ENCODE data around the gene NECTIN1. TPM values are rescaled to one million over a fixed set of nuclear protein-coding genes. Genes with fewer than 3 reads are reported as not detected.

NECTIN1 gene
- total and polyA plus RNA-seq, 4 experiments from 2014 or later: 1.2 to 3.8 (median 3.5) TPM; not detected in 1

GRCh38 chr11:119612814-119613213 lies 116.2 kb downstream of the NECTIN1 start:
- DNase-seq: no peak
- peaks cover 0 to 2% (median 0%) of the 10 kb centered on the region in 8 donors for H3K9me3 Mint-ChIP-seq
- H3K27ac Mint-ChIP-seq: no peak overlapping the region

GRCh38 chr11:119610836-119611426 lies 118.1 kb downstream of the NECTIN1 start:
- ChIA-PET CTCF (ENCODE audit: partially characterized antibody) (no interaction called here), POLR2A (ENCODE audit: partially characterized antibody) (no interaction called here)
- peaks cover 12% of the 10 kb centered on the region for H3K4me1 ChIP-seq (ENCODE audit: insufficient read depth, low read length)
- H3K4me3 Mint-ChIP-seq: no peak overlapping the region
- no peaks in the 10 kb centered on the region for H3K36me3 Mint-ChIP-seq
- H3K27ac ChIP-seq (ENCODE audit: low read depth, low read length): no peak overlapping the region
- DNase-seq: no peak
- peaks cover 6 to 10% of the 10 kb centered on the region in 2 donors for H3K27me3 Mint-ChIP-seq
- peaks cover 0 to 2% (median 0%) of the 10 kb centered on the region in 8 donors for H3K9me3 Mint-ChIP-seq
- no peak overlapping the region for H3K27ac Mint-ChIP-seq
- H3K9me3 ChIP-seq (ENCODE audit: control insufficient read depth in 1 of 2, low read length in 2 of 2): no peaks in the 10 kb centered on the region
- peaks cover 5 to 12% (median 7%) of the 10 kb centered on the region in 4 donors for H3K4me1 Mint-ChIP-seq
- no peaks in the 10 kb centered on the region for H3K27me3 ChIP-seq (ENCODE audit: insufficient read depth, low read length)
- no peaks in the 10 kb centered on the region for H3K36me3 ChIP-seq (ENCODE audit: insufficient read depth, low read length)
- intact Hi-C loops (cut with micrococcal nuclease): no loop called here
- no peak overlapping the region for H3K4me3 ChIP-seq (ENCODE audit: low read length in 2 of 2)

More at GRCh38 chr11:119612814-119613213, 116.2 kb downstream of the NECTIN1 start:
- Histone ChIP-seq H3K36me3 (ENCODE audit: insufficient read depth, low read length) (no peaks in the 10 kb centered on the region), H3K4me1 (ENCODE audit: insufficient read depth, low read length) (peaks cover 15% of the 10 kb centered on the region), H3K27ac (ENCODE audit: low read depth, low read length) (no peak overlapping the region), H3K4me3 (ENCODE audit: low read length in 2 of 2) (no peak overlapping the region), H3K9me3 (ENCODE audit: control insufficient read depth in 1 of 2, low read length in 2 of 2) (no peaks in the 10 kb centered on the region), H3K27me3 (ENCODE audit: insufficient read depth, low read length) (no peaks in the 10 kb centered on the region)
- ChIA-PET CTCF (ENCODE audit: partially characterized antibody) (no interaction called here), POLR2A (ENCODE audit: partially characterized antibody) (no interaction called here)
- peaks cover 5 to 13% (median 10%) of the 10 kb centered on the region in 4 donors for H3K4me1 Mint-ChIP-seq
- no peak overlapping the region for H3K4me3 Mint-ChIP-seq
- intact Hi-C loops (cut with micrococcal nuclease): no loop called here
- no peaks in the 10 kb centered on the region for H3K36me3 Mint-ChIP-seq
- H3K27me3 Mint-ChIP-seq: peaks cover 0 to 5% of the 10 kb centered on the region in 2 donors

- H3K9me3 Mint-ChIP-seq: no peaks in the 10 kb centered on the region
- CTCF ChIA-PET (ENCODE audit: partially characterized antibody): no interaction called here
- H3K4me3 ChIP-seq (ENCODE audit: low read length in 2 of 2): no peak overlapping the region
Measured at GRCh38 chr11:119608781-119609180, 120.2 kb downstream of the NECTIN1 start.

GRCh38 chr11:119608201-119608600 lies 120.8 kb downstream of the NECTIN1 start:
- Histone ChIP-seq H3K9me3 (ENCODE audit: control insufficient read depth in 1 of 2, low read length in 2 of 2) (no peaks in the 10 kb centered on the region), H3K27ac (ENCODE audit: low read depth, low read length) (no peak overlapping the region), H3K27me3 (ENCODE audit: insufficient read depth, low read length) (no peaks in the 10 kb centered on the region), H3K4me3 (ENCODE audit: low read length in 2 of 2) (no peak overlapping the region), H3K4me1 (ENCODE audit: insufficient read depth, low read length) (no peaks in the 10 kb centered on the region), H3K36me3 (ENCODE audit: insufficient read depth, low read length) (no peaks in the 10 kb centered on the region)
- Mint-ChIP-seq H3K36me3 (no peaks in the 10 kb centered on the region), H3K4me3 (no peak overlapping the region), H3K4me1 (no peaks in the 10 kb centered on the region), H3K9me3 (no peaks in the 10 kb centered on the region), H3K27me3 (peaks cover 9 to 17% of the 10 kb centered on the region in 2 donors), H3K27ac (no peak overlapping the region)
- DNase-seq: no peak
- ChIA-PET POLR2A (ENCODE audit: partially characterized antibody) (no interaction called here), CTCF (ENCODE audit: partially characterized antibody) (no interaction called here)
- intact Hi-C loops (cut with micrococcal nuclease): no loop called here

More at GRCh38 chr11:119608781-119609180, 120.2 kb downstream of the NECTIN1 start:
- intact Hi-C loops (cut with micrococcal nuclease): no loop called here
- Histone ChIP-seq H3K9me3 (ENCODE audit: control insufficient read depth in 1 of 2, low read length in 2 of 2) (no peaks in the 10 kb centered on the region), H3K27ac (ENCODE audit: low read depth, low read length) (no peak overlapping the region), H3K4me1 (ENCODE audit: insufficient read depth, low read length) (no peaks in the 10 kb centered on the region), H3K36me3 (ENCODE audit: insufficient read depth, low read length) (no peaks in the 10 kb centered on the region), H3K27me3 (ENCODE audit: insufficient read depth, low read length) (no peaks in the 10 kb centered on the region)
- POLR2A ChIA-PET (ENCODE audit: partially characterized antibody): no interaction called here
- Mint-ChIP-seq H3K27me3 (peaks cover 6 to 11% of the 10 kb centered on the region in 2 donors), H3K4me1 (no peaks in the 10 kb centered on the region), H3K36me3 (no peaks in the 10 kb centered on the region), H3K4me3 (no peak overlapping the region), H3K27ac (no peak overlapping the region)
- DNase-seq: peak in 1 of 5 donors; percentile 22

GRCh38 chr11:119607726-119608125 lies 121.3 kb downstream of the NECTIN1 start:
- Mint-ChIP-seq H3K4me3 (no peak overlapping the region), H3K4me1 (no peaks in the 10 kb centered on the region), H3K9me3 (no peaks in the 10 kb centered on the region), H3K27me3 (peaks cover 9 to 17% of the 10 kb centered on the region in 2 donors), H3K27ac (no peak overlapping the region), H3K36me3 (no peaks in the 10 kb centered on the region)
- ChIA-PET POLR2A (ENCODE audit: partially characterized antibody) (no interaction called here), CTCF (ENCODE audit: partially characterized antibody) (no interaction called here)
- DNase-seq: no peak
- H3K4me1 ChIP-seq (ENCODE audit: insufficient read depth, low read length): no peaks in the 10 kb centered on the region
- no peak overlapping the region for H3K27ac ChIP-seq (ENCODE audit: low read depth, low read length)
- no peaks in the 10 kb centered on the region for H3K27me3 ChIP-seq (ENCODE audit: insufficient read depth, low read length)
- no peaks in the 10 kb centered on the region for H3K9me3 ChIP-seq (ENCODE audit: control insufficient read depth in 1 of 2, low read length in 2 of 2)
- no peak overlapping the region for H3K4me3 ChIP-seq (ENCODE audit: low read length in 2 of 2)
- intact Hi-C loops (cut with micrococcal nuclease): no loop called here
- no peaks in the 10 kb centered on the region for H3K36me3 ChIP-seq (ENCODE audit: insufficient read depth, low read length)

GRCh38 chr11:119605137-119605665 lies 123.8 kb downstream of the NECTIN1 start:
- Histone ChIP-seq H3K27me3 (ENCODE audit: insufficient read depth, low read length) (no peaks in the 10 kb centered on the region), H3K9me3 (ENCODE audit: control insufficient read depth in 1 of 2, low read length in 2 of 2) (no peaks in the 10 kb centered on the region), H3K36me3 (ENCODE audit: insufficient read depth, low read length) (no peaks in the 10 kb centered on the region), H3K4me1 (ENCODE audit: insufficient read depth, low read length) (no peaks in the 10 kb centered on the region), H3K27ac (ENCODE audit: low read depth, low read length) (no peak overlapping the region), H3K4me3 (ENCODE audit: low read length in 2 of 2) (no peak overlapping the region)
- no peaks in the 10 kb centered on the region for H3K4me1 Mint-ChIP-seq
- peaks cover 13 to 23% of the 10 kb centered on the region in 2 donors for H3K27me3 Mint-ChIP-seq
- H3K27ac Mint-ChIP-seq: no peak overlapping the region
- H3K9me3 Mint-ChIP-seq: no peaks in the 10 kb centered on the region
- intact Hi-C loops (cut with micrococcal nuclease): no loop called here
- H3K4me3 Mint-ChIP-seq: no peak overlapping the region
- POLR2A ChIA-PET (ENCODE audit: partially characterized antibody): no interaction called here
- H3K36me3 Mint-ChIP-seq: no peaks in the 10 kb centered on the region
- DNase-seq: peak in 1 of 5 donors; percentile 13
- CTCF ChIA-PET (ENCODE audit: partially characterized antibody): no interaction called here

GRCh38 chr11:119602745-119603373 lies 126.1 kb downstream of the NECTIN1 start:
- Mint-ChIP-seq H3K4me1 (no peaks in the 10 kb centered on the region), H3K9me3 (peaks cover 0 to 1% (median 0%) of the 10 kb centered on the region in 8 donors), H3K36me3 (no peaks in the 10 kb centered on the region), H3K27me3 (peaks cover 13 to 26% of the 10 kb centered on the region in 2 donors), H3K4me3 (no peak overlapping the region), H3K27ac (no peak overlapping the region)
- no peak overlapping the region for H3K27ac ChIP-seq (ENCODE audit: low read depth, low read length)
- peak in 1 of 5 donors; percentile 30 for DNase-seq
- intact Hi-C loops (cut with micrococcal nuclease): no loop called here
- H3K4me3 ChIP-seq (ENCODE audit: low read length in 2 of 2): no peak overlapping the region
- H3K27me3 ChIP-seq (ENCODE audit: insufficient read depth, low read length): no peaks in the 10 kb centered on the region
- no peaks in the 10 kb centered on the region for H3K36me3 ChIP-seq (ENCODE audit: insufficient read depth, low read length)
- no peaks in the 10 kb centered on the region for H3K4me1 ChIP-seq (ENCODE audit: insufficient read depth, low read length)
- ChIA-PET POLR2A (ENCODE audit: partially characterized antibody) (no interaction called here), CTCF (ENCODE audit: partially characterized antibody) (no interaction called here)
- no peaks in the 10 kb centered on the region for H3K9me3 ChIP-seq (ENCODE audit: control insufficient read depth in 1 of 2, low read length in 2 of 2)
